ENCODE results near the gene STX10. TPM values are rescaled to one million over a fixed set of nuclear protein-coding genes. Genes with fewer than 3 reads are reported as not detected.
"Not testable (repeated sequence)": the region's sequence is repeated elsewhere in the genome, so short reads cannot be mapped to it uniquely, and the experiment has no call there.

STX10 gene
- total RNA-seq, 2 donors from 2014 or later, result 76.4 to 91.3 TPM

GRCh38 chr19:13154911-13155471 lies 4.8 kb upstream of the STX10 start:
- peak overlapping the region; percentile 99 for H3K4me3 Mint-ChIP-seq
- peak overlapping the region; percentile 99 for H3K27ac Mint-ChIP-seq
- ATAC-seq (replicated peaks), result peak; percentile 37
- peaks cover 12% of the 10 kb centered on the region for H3K4me1 Mint-ChIP-seq
- H3K9me3 Mint-ChIP-seq, result no peaks in the 10 kb centered on the region
- no peaks in the 10 kb centered on the region for H3K27me3 Mint-ChIP-seq
- H3K36me3 Mint-ChIP-seq (ENCODE audit: low read depth), result peaks cover 64% of the 10 kb centered on the region

- peak overlapping the region; percentile 99 for H3K27ac Mint-ChIP-seq
- peak overlapping the region; percentile 99 for H3K4me3 Mint-ChIP-seq
- H3K36me3 Mint-ChIP-seq (ENCODE audit: low read depth), result peaks cover 65% of the 10 kb centered on the region
- no peak for ATAC-seq (replicated peaks)
- H3K27me3 Mint-ChIP-seq, result no peaks in the 10 kb centered on the region
- peaks cover 15% of the 10 kb centered on the region for H3K4me1 Mint-ChIP-seq
- no peaks in the 10 kb centered on the region for H3K9me3 Mint-ChIP-seq
Observed at GRCh38 chr19:13154241-13154778, 4.1 kb upstream of the STX10 start.

DNA sequence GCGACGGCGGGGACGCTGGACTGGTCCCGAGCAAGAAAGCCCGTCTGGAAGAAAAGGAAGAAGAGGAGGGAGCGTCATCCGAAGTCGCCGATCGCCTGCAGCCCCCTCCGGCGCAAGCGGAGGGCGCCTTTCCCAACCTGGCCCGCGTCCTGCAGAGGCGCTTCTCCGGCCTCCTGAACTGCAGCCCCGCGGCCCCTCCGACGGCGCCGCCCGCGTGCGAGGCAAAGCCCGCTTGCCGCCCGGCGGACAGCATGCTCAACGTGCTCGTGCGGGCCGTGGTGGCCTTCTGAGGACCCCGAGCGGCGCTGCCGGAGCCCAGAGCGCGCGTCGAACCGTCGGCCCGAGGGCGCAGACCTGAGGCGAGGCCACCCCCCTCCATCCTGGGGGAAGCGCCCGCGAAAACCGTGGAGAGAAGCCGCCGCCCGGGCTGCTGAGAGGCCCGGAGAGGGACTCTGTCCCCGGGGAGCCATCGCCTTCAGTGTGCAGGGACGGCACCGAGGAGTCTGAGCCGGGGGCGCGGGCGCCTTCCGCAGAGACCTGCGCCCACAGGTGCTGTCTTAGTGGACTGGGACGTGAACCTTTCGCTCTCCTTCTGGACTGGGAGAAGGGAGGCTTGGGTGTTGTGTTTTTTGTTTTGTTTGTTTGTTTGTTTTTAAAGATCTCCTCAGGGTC lies 3.5 kb upstream of the STX10 start:
- Mint-ChIP-seq H3K4me3 (peak overlapping the region; percentile 99), H3K27me3 (no peaks in the 10 kb centered on the region), H3K36me3 (ENCODE audit: low read depth) (peaks cover 65% of the 10 kb centered on the region), H3K9me3 (no peaks in the 10 kb centered on the region), H3K27ac (peak overlapping the region; percentile 99), H3K4me1 (peaks cover 17% of the 10 kb centered on the region)
- no peak for ATAC-seq (replicated peaks)

DNA sequence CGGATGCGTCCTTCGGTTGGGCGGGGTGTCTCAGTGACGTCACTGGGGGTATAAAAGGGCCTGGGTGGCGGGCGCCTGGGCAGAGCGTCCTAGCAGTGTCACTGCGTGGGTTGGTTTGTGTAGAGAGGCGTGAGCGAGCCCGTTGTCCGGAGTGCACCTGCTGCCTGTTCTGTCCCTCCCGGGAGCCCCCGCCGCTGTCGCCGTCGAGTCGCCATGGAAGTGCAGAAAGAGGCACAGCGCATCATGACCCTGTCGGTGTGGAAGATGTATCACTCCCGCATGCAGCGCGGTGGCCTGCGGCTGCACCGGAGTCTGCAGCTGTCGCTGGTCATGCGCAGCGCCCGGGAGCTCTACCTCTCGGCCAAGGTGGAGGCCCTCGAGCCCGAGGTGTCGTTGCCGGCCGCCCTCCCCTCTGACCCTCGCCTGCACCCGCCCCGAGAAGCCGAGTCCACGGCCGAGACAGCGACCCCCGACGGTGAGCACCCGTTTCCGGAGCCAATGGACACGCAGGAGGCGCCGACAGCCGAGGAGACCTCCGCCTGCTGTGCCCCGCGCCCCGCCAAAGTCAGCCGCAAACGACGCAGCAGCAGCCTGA lies 2.9 kb upstream of the STX10 start:
- Mint-ChIP-seq H3K4me1 (peaks cover 17% of the 10 kb centered on the region), H3K36me3 (ENCODE audit: low read depth) (peaks cover 65% of the 10 kb centered on the region), H3K9me3 (no peaks in the 10 kb centered on the region), H3K27ac (peak overlapping the region; percentile 99), H3K27me3 (no peaks in the 10 kb centered on the region), H3K4me3 (peak overlapping the region; percentile 99)
- ATAC-seq (replicated peaks), result peak; percentile 41

DNA sequence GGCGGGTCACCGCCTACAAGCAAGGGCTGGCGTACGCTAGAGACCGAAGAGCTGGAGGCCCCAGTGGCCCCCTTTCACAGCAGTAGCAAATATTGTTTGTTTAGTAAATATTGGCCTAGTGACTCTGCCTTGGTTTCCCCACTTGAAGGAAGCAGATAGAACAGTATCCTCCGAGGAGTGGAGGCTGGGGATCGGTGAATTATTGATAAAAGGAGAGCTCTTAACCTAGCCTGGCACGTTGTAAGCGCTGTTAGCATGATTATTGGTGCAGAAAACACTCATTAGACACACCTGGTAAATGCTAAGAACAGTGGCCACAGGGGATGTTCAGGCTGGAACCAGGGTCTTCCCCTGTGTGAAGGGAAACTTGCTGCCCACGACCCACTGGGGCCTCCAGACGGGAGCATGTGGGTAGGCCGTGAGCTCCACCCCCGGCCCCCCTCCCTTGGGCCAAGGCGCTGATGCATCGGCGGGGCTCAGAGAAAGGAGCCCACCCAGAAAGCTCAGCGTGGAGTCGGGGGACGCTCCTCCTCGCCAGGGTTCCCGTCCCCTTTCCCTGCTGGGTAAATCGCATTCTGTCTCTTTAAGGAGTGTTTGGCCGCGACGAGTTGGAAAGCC lies 2.3 kb upstream of the STX10 start:
- Mint-ChIP-seq H3K27me3 (no peaks in the 10 kb centered on the region), H3K4me3 (peak overlapping the region; percentile 99), H3K36me3 (ENCODE audit: low read depth) (peaks cover 65% of the 10 kb centered on the region), H3K4me1 (peaks cover 14% of the 10 kb centered on the region), H3K27ac (peak overlapping the region; percentile 99), H3K9me3 (no peaks in the 10 kb centered on the region)
- peak; percentile 31 for ATAC-seq (replicated peaks)

GRCh38 chr19:13151605-13152355 lies 1.6 kb upstream of the STX10 start:
- H3K4me3 Mint-ChIP-seq, result peak overlapping the region; percentile 99
- peaks cover 70% of the 10 kb centered on the region for H3K36me3 Mint-ChIP-seq (ENCODE audit: low read depth)
- H3K27ac Mint-ChIP-seq, result peak overlapping the region; percentile 99
- peaks cover 15% of the 10 kb centered on the region for H3K4me1 Mint-ChIP-seq
- no peaks in the 10 kb centered on the region for H3K27me3 Mint-ChIP-seq
- peak; percentile 62 for ATAC-seq (replicated peaks)
- no peaks in the 10 kb centered on the region for H3K9me3 Mint-ChIP-seq

- Mint-ChIP-seq H3K4me1 (peaks cover 10% of the 10 kb centered on the region), H3K9me3 (no peaks in the 10 kb centered on the region), H3K36me3 (ENCODE audit: low read depth) (peaks cover 70% of the 10 kb centered on the region), H3K27me3 (no peaks in the 10 kb centered on the region), H3K27ac (peak overlapping the region; percentile 99), H3K4me3 (peak overlapping the region; percentile 99)
- peak; percentile 7 for ATAC-seq (replicated peaks)
Observed at GRCh38 chr19:13150931-13151604, 893 bp upstream of the STX10 start.

DNA sequence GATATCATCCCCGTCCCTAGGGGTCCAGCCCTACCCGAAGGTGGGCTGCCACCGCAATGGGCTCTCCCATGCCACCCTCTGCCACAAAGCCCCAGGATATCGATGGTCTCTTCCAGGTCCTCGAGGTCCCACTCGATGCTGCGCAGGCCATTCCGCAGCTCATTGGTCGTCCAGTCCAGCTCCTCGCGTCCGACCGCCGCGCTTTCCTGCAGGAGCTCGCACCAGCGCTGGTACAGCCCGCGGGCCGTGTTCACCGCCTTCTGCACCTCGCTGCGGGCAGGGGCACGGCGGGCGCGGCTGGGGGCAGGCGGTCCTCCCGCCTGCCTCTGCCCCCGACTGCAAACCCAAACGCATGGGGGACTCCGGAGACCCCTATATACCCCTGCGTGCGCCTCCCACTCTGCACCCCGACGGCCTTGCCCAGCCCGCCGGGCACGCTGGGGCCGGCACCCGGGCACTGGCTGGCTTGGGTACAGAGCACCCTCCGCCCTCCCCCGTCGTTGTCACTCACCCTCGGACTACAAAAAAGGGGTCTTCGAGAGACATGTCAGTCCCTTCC lies 468 bp downstream of the STX10 start:
- Mint-ChIP-seq H3K4me1 (peaks cover 10% of the 10 kb centered on the region), H3K27me3 (no peaks in the 10 kb centered on the region), H3K4me3 (peak overlapping the region; percentile 99), H3K9me3 (no peaks in the 10 kb centered on the region), H3K36me3 (ENCODE audit: low read depth) (peaks cover 57% of the 10 kb centered on the region), H3K27ac (peak overlapping the region; percentile 99)
- no peak for ATAC-seq (replicated peaks)

DNA sequence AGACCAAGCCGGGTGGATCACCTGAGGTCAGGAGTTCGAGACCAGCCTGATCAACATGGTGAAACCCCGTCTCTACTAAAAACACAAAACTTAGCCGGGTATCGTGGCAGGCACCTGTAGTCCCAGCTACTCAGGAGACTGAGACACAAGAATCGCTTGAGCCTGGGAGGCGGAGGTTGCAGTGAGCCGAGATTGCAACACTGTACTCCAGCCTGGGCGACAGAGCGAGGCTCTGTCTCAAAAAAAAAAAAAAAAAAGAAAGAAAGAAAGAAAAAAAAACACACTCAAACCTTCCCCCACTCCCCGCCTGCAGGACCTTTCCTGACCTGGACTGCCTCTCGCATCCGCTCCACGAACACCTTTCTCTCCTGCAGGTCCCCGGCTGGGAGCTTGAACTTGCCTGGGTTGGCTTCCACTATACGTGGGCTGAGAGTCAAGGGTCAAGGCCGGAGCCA lies 975 bp downstream of the STX10 start:
- not testable (repeated sequence) for ATAC-seq (replicated peaks)
- Mint-ChIP-seq H3K4me1 (peaks cover 10% of the 10 kb centered on the region), H3K27ac (peak overlapping the region; percentile 41)

GRCh38 chr19:13146763-13147563 lies 3.2 kb downstream of the STX10 start:
- H3K36me3 Mint-ChIP-seq (ENCODE audit: low read depth), result peaks cover 37% of the 10 kb centered on the region
- H3K4me3 Mint-ChIP-seq, result no peak overlapping the region
- no peak for ATAC-seq (replicated peaks)
- no peaks in the 10 kb centered on the region for H3K27me3 Mint-ChIP-seq
- H3K9me3 Mint-ChIP-seq, result no peaks in the 10 kb centered on the region
- no peak overlapping the region for H3K27ac Mint-ChIP-seq
- peaks cover 12% of the 10 kb centered on the region for H3K4me1 Mint-ChIP-seq

More for the DNA sequence above, 975 bp downstream of the STX10 start:
- H3K9me3 Mint-ChIP-seq, H3K27me3 Mint-ChIP-seq: not testable (repeated sequence)
- H3K4me3 Mint-ChIP-seq, result peak overlapping the region; percentile 99
- peaks cover 53% of the 10 kb centered on the region for H3K36me3 Mint-ChIP-seq (ENCODE audit: low read depth)

DNA sequence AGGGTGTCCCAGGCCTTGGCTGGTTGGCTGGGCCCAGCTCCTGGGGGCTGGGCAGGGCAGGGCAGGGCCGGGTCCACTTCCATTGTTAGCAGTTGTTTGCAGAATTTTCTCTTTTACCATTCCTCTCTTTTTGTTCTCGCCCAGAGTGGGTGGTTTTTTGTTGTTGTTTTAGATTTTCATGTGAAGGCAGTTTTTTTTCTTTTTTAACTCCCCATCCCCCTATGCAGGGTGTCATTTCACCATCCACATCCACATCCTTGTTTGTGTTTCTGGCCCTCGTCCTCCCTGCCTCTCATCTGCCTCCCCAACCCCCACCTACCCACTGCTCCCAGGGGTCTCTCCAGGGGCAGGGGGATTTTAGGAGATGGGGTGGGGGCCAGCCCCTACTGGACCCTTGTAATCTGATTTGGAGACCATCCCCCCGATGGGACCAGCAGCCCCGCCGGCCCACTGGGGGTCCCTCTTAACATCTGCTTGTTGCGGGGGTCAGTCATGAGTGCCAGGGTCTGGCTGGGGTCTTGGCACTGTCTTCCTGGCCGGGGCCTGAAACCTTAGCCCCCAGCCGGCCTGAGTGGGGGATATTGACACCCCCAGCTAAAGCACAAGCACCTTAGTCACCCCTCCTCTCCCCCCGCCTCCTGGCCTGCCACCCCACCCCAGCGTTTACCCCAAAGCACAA lies 10.4 kb downstream of the STX10 start:
- H3K27ac Mint-ChIP-seq, result no peak overlapping the region
- peaks cover 56% of the 10 kb centered on the region for H3K36me3 Mint-ChIP-seq (ENCODE audit: low read depth)
- H3K4me1 Mint-ChIP-seq, result peaks cover 5% of the 10 kb centered on the region
- no peak overlapping the region for H3K4me3 Mint-ChIP-seq
- H3K9me3 Mint-ChIP-seq, result no peaks in the 10 kb centered on the region
- H3K27me3 Mint-ChIP-seq, result no peaks in the 10 kb centered on the region
- ATAC-seq (replicated peaks), result no peak

- H3K27me3 Mint-ChIP-seq, result no peaks in the 10 kb centered on the region
- ATAC-seq (replicated peaks), result no peak
- H3K4me3 Mint-ChIP-seq, result no peak overlapping the region
- H3K27ac Mint-ChIP-seq, result no peak overlapping the region
- H3K9me3 Mint-ChIP-seq, result no peaks in the 10 kb centered on the region
- H3K4me1 Mint-ChIP-seq, result peaks cover 5% of the 10 kb centered on the region
- H3K36me3 Mint-ChIP-seq (ENCODE audit: low read depth), result peaks cover 62% of the 10 kb centered on the region
Observed at GRCh38 chr19:13138916-13139198, 11.3 kb downstream of the STX10 start.

Measured in activated T-helper 17 cell treated with anti-CD3 and anti-CD28 coated beads, Interleukin-2, amount 50 U/mL, for 72 hours (primary cell).